ENCODE data around the gene FIBP.

FIBP gene

GRCh38 chr11:65903715-65904114, 15.4 kb upstream of the FIBP start:
- Histone ChIP-seq H3K4me1 (ENCODE audit: insufficient read depth, low read length) (peaks cover 19% of the 10 kb centered on the region), H3K36me3 (ENCODE audit: insufficient read depth, low read length) (no peaks in the 10 kb centered on the region), H3K27ac (ENCODE audit: low read length) (no peak overlapping the region), H3K27me3 (ENCODE audit: insufficient read depth, low read length, poor library complexity) (peaks cover 43% of the 10 kb centered on the region), H3K9me3 (ENCODE audit: insufficient read depth, low read length, severe bottlenecking) (no peaks in the 10 kb centered on the region), H4K20me1 (ENCODE audit: insufficient read depth, low read length) (0 out of 2 replicates have a peak, but pooled peaks cover 5% of the 10 kb centered on the region), H3K4me3 (ENCODE audit: low read depth in 1 of 2, low read length in 2 of 2) (no peak overlapping the region), H2AFZ (ENCODE audit: low read depth, low read length) (no peak overlapping the region), H3K79me2 (ENCODE audit: insufficient read depth, low read length) (no peaks in the 10 kb centered on the region), H3K4me2 (ENCODE audit: insufficient read depth, low read length) (no peak overlapping the region), H3K9ac (ENCODE audit: low read depth, low read length) (no peak overlapping the region)
- no peak for TF ChIP-seq CTCF (IDR thresholded peaks at IDR 0.05; ENCODE audit: borderline replicate concordance, extremely low read depth, low read length, poor library complexity, severe bottlenecking)
- no peak for TF ChIP-seq EZH2 (IDR thresholded peaks at IDR 0.05; ENCODE audit: borderline replicate concordance, low read depth, low read length, severe bottlenecking)
- DNase-seq = no peak
- ATAC-seq (ENCODE audit: insufficient read depth, low read depth) = no peak

- Histone ChIP-seq H3K27me3 (ENCODE audit: insufficient read depth, low read length, poor library complexity) (peaks cover 47% of the 10 kb centered on the region), H3K9ac (ENCODE audit: low read depth, low read length) (no peak overlapping the region), H3K27ac (ENCODE audit: low read length) (no peak overlapping the region), H4K20me1 (ENCODE audit: insufficient read depth, low read length) (0 out of 2 replicates have a peak, but pooled peaks cover 5% of the 10 kb centered on the region), H3K4me3 (ENCODE audit: low read depth in 1 of 2, low read length in 2 of 2) (no peak overlapping the region), H2AFZ (ENCODE audit: low read depth, low read length) (no peak overlapping the region), H3K4me2 (ENCODE audit: insufficient read depth, low read length) (no peak overlapping the region), H3K4me1 (ENCODE audit: insufficient read depth, low read length) (peaks cover 23% of the 10 kb centered on the region), H3K36me3 (ENCODE audit: insufficient read depth, low read length) (no peaks in the 10 kb centered on the region), H3K79me2 (ENCODE audit: insufficient read depth, low read length) (no peaks in the 10 kb centered on the region), H3K9me3 (ENCODE audit: insufficient read depth, low read length, severe bottlenecking) (no peaks in the 10 kb centered on the region)
- TF ChIP-seq CTCF (IDR thresholded peaks at IDR 0.05; ENCODE audit: borderline replicate concordance, extremely low read depth, low read length, poor library complexity, severe bottlenecking) (no peak), EZH2 (IDR thresholded peaks at IDR 0.05; ENCODE audit: borderline replicate concordance, low read depth, low read length, severe bottlenecking) (no peak)
- DNase-seq (no peak), ATAC-seq (ENCODE audit: insufficient read depth, low read depth) (no peak)
These were observed 14.8 kb upstream of the FIBP start for GRCh38 chr11:65903068-65903481.

- Histone ChIP-seq H3K9ac (ENCODE audit: low read depth, low read length) (no peak overlapping the region), H3K9me3 (ENCODE audit: insufficient read depth, low read length, severe bottlenecking) (no peaks in the 10 kb centered on the region), H4K20me1 (ENCODE audit: insufficient read depth, low read length) (0 out of 2 replicates have a peak, but pooled peaks cover 5% of the 10 kb centered on the region)
These were observed 12.6 kb upstream of the FIBP start for GRCh38 chr11:65900899-65901180.

More at GRCh38 chr11:65900899-65901180, 12.6 kb upstream of the FIBP start:
- Histone ChIP-seq H2AFZ (ENCODE audit: low read depth, low read length) (no peak overlapping the region), H3K79me2 (ENCODE audit: insufficient read depth, low read length) (no peaks in the 10 kb centered on the region), H3K36me3 (ENCODE audit: insufficient read depth, low read length) (no peaks in the 10 kb centered on the region), H3K4me1 (ENCODE audit: insufficient read depth, low read length) (peaks cover 23% of the 10 kb centered on the region), H3K27ac (ENCODE audit: low read length) (no peak overlapping the region), H3K27me3 (ENCODE audit: insufficient read depth, low read length, poor library complexity) (peaks cover 46% of the 10 kb centered on the region), H3K4me2 (ENCODE audit: insufficient read depth, low read length) (no peak overlapping the region), H3K4me3 (ENCODE audit: low read depth in 1 of 2, low read length in 2 of 2) (no peak overlapping the region)
- ATAC-seq (ENCODE audit: insufficient read depth, low read depth) (no peak), DNase-seq (no peak)
- TF ChIP-seq EZH2 (IDR thresholded peaks at IDR 0.05; ENCODE audit: borderline replicate concordance, low read depth, low read length, severe bottlenecking) (no peak), CTCF (IDR thresholded peaks at IDR 0.05; ENCODE audit: borderline replicate concordance, extremely low read depth, low read length, poor library complexity, severe bottlenecking) (no peak)
